Measurements from ENCODE around the gene WNT9B.

GRCh38 chr17:46809110-46809571 is 42.2 kb upstream of the WNT9B start:
- TF ChIP-seq POLR2A (IDR thresholded peaks at IDR 0.05): no peak
- TF ChIP-seq, protein P1, sequence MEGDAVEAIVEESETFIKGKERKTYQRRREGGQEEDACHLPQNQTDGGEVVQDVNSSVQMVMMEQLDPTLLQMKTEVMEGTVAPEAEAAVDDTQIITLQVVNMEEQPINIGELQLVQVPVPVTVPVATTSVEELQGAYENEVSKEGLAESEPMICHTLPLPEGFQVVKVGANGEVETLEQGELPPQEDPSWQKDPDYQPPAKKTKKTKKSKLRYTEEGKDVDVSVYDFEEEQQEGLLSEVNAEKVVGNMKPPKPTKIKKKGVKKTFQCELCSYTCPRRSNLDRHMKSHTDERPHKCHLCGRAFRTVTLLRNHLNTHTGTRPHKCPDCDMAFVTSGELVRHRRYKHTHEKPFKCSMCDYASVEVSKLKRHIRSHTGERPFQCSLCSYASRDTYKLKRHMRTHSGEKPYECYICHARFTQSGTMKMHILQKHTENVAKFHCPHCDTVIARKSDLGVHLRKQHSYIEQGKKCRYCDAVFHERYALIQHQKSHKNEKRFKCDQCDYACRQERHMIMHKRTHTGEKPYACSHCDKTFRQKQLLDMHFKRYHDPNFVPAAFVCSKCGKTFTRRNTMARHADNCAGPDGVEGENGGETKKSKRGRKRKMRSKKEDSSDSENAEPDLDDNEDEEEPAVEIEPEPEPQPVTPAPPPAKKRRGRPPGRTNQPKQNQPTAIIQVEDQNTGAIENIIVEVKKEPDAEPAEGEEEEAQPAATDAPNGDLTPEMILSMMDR (IDR thresholded peaks at IDR 0.05): no peak

All from uterus (tissue), 2 donors.